GM21723 (cell line): ENCODE measurements around the gene RBPJL.

Experiments used
- ATAC-seq: cut with Tn5 transposase; IDR thresholded peaks from one replicate; pipeline ENCODE4 v1.9.1; 2021; ENCODE audit warnings: mild to moderate bottlenecking, moderate library complexity; ENCODE audit not compliant: unreplicated experiment

Gene RBPJL

GRCh38 chr20:45306431-45306982, at the start of gene RBPJL:
Gene RBPJL, plus strand, starts transcription at chr20:45306840. Its CDS starts 83 bp downstream, at chr20:45306923.
- no peak for ATAC-seq

GRCh38 chr20:45257161-45257560, 49.5 kb upstream of the RBPJL start:
- ATAC-seq = no peak

GRCh38 chr20:45257711-45258110, 48.9 kb upstream of the RBPJL start:
- no peak for ATAC-seq

GRCh38 chr20:45258259-45258658, 48.4 kb upstream of the RBPJL start:
- ATAC-seq = no peak

- no peak for ATAC-seq
These were observed 48.0 kb upstream of the RBPJL start for GRCh38 chr20:45258664-45259063.

GRCh38 chr20:45263556-45264266, 42.9 kb upstream of the RBPJL start:
- no peak for ATAC-seq

- ATAC-seq = no peak
These were observed 39.7 kb upstream of the RBPJL start for GRCh38 chr20:45266977-45267376.

- no peak for ATAC-seq
These were observed 38.1 kb upstream of the RBPJL start for GRCh38 chr20:45268531-45268930.

- ATAC-seq = no peak
These were observed 37.6 kb upstream of the RBPJL start for GRCh38 chr20:45269056-45269455.

- no peak for ATAC-seq
These were observed 36.8 kb upstream of the RBPJL start for GRCh38 chr20:45269754-45270270.

GRCh38 chr20:45275338-45275737, 31.3 kb upstream of the RBPJL start:
- no peak for ATAC-seq

GRCh38 chr20:45279992-45280391, 26.6 kb upstream of the RBPJL start:
- ATAC-seq = no peak

GRCh38 chr20:45282700-45283550, 23.7 kb upstream of the RBPJL start:
- no peak for ATAC-seq

- no peak for ATAC-seq
These were observed 23.0 kb upstream of the RBPJL start for GRCh38 chr20:45283551-45284057.

GRCh38 chr20:45288376-45288775, 18.3 kb upstream of the RBPJL start:
- no peak for ATAC-seq

GRCh38 chr20:45288860-45289259, 17.8 kb upstream of the RBPJL start:
- no peak for ATAC-seq

GRCh38 chr20:45289942-45290676, 16.5 kb upstream of the RBPJL start:
- no peak for ATAC-seq

GRCh38 chr20:45290677-45291355, 15.8 kb upstream of the RBPJL start:
- ATAC-seq = no peak

GRCh38 chr20:45291526-45291925, 15.1 kb upstream of the RBPJL start:
- no peak for ATAC-seq

GRCh38 chr20:45292343-45292742, 14.3 kb upstream of the RBPJL start:
- ATAC-seq = no peak
